Dermis microvascular lymphatic vessel endothelial cell (primary cell): ENCODE measurements around the gene TRPC4. TPM values are rescaled to one million over a fixed set of nuclear protein-coding genes. Genes with fewer than 3 reads are reported as not detected.

ENCODE experiments used
- DNase-seq, 2 donors: peaks; one replicate each; pipeline versions ENCODE4 v3.0.0 to v3.0.0-alpha.2; 2010; ENCODE audit warnings: low read depth in 2 of 2
- total RNA-seq: library from RNA; depleted of rRNA; stranded (reverse); fragments of >200 nt; gene quantifications from 2 replicates; pipeline ENCODE4 v1.2.1, GENCODE V29; 2014

The TRPC4 gene
- 0.13 TPM in 1 of 2 replicates, not detected in the other for total RNA-seq

DNA sequence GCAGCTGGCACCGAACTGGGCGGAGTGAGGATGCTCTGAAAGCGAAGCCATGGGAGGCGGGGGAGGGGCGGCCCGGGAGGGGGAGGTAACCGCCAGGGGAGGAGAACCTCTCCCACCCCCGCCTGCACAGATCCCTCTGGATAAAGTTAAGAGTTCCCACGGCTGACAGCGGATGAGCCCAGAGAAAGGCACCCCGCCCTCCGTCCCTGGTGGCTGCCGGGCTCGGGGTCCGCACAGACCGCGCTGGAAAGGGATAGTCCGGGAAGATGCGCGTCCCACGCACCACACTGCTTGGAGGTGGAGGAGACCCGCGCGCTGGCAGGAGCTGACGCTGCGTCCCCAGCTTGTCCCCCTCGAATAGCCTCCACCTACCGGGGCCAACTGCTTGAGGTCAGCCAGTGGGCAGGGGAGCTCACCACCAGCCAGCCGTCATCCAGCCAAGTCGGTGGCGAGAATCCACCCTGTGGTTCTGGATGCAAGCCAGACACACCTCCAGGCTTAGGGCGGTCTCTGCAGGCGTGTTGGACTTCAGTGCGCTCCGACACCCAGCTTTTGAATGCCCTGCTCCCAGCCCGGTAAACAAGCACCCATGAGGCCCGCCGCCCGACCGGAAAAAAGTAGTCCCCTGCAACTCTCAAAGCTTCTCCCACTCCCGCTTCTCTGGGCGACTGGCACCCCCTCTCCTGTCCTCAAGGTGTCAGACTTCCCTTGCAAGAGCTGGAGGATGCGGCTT lies at the start of gene TRPC4:
TSS of gene TRPC4 (minus strand) at position 17 of the 733 bp plus-strand sequence. CDS start 86,439 bp downstream, outside the sequence.
- no peak for DNase-seq

DNA sequence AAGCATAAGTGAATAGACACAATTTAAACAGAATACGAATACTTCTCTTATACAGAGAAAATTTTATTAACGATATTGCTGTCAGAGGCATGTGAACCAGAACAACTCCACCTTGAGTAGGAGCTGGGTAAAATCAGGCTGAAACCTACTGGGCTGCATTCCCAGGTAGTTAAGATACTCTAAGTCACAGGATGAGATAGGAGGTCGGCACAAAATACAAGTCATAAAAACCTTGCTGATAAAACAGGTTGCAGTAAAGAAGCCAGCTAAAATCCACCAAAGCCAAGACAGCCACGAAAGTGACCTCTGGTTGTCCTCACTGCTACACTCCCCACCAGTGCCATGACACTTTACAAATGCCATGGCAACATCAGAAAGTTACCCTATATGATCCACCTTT lies 49.2 kb upstream of the TRPC4 start:
- no peak for DNase-seq

DNA sequence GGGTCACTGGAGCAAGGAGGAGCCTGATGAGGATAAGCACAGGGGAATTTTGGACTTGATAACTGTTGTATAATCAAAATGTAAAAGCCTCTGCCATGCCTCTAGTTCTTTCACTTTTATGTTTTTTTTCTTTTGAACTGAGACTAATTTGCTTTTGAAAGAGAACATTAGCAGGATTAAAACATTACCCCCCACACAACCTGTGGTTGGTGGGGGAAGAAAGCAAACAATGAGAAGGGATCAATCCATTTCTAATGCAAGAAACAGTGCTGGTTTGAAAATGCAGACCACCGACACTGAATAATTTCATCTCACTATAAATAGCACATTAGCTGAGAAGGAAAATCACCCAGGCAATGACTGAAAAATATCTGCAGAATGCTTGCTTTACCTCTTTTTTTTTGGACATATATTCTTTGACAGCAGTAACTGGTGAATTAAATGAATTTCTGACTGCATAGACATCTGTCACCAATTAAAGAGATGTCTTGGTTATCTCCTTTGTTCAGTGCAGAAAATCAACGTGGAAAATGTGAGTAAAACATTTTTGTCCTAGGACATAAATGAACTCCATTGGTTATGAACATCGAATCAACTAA lies 48.6 kb upstream of the TRPC4 start:
- no peak for DNase-seq

DNA sequence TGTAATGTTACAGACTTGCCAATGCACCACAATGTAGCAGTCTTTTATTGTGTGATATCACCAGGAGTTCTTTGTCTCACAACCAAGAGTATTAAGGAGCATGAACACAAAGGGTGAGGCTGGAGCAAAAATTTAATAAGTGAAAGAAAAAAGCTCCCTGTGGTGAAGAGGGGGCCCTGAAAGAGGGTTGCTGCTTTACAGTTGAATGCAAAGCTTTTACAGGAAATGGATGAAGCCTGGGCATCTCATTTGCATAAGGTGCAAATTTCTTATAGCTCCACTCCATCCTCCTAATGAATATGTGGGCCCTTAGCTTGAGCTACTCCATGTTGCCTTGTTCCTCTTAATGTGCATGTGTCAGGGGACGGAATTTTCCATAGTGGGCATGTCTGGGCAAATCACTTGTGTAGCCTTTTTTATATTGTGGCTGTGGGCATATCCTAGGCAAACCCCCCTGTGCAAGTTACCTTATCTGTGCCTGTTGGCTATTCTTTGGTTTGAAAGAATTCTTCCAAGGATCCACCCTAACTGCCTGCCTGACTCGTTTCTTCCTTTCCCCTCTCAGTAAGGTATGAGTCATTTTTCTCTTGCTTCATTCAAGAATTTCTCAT lies 45.3 kb upstream of the TRPC4 start:
- no peak for DNase-seq

DNA sequence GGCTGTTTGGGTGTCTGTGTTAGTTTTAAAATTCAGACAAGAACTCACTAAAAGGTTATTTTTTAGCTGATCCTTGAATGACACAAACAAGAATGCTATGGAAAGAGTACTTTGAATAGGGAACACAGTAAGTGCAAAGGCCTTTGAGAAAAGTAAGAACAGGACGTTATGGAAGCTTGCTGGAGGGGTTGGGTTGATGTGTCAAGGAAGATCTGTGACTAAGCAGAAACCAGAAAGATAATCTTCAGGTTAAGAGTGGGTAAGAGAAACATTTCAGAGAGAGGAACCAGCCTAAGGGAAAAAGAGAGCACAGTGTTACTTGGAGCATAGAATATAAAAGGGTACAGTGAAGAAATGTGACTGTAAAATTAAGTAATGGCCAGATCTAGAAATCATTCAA lies 41.2 kb upstream of the TRPC4 start:
- DNase-seq, result no peak

DNA sequence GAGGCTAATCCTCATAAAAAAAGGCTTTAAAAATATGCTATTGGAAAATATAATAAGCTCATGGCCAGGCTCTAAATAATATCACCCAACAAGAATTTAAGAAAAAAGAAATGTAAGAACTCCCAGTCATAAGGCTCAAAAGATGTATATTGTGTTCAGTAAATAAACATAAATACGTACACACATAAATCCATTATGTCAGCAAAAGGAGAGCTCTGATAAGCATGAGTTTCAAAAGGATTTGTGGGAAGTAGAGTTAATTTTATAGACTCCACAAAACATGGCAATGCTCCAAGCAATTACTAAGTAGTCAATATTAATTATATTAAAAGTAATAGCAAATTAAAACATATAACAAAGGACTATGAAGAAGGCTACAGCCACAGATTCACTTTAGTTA lies 37.3 kb upstream of the TRPC4 start:
- DNase-seq, result no peak

DNA sequence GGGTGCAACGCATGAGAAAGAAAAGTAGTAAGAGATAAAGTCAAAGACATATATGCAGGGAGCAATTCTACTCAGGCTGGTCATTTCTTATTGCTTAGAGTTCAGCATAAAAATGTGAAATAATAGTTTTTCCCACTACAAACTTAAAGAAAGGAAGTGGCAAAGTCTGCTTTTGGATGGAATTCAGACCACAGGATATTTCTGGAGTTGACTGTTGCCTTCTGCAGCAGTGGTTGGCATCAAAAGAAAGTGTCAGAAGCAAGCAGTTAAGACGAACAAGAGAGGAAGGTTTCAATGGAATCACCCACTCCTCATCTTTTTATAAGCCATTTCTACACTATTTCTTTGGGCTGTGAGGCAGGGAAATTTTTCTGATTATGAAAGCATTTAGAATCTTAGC lies 36.2 kb upstream of the TRPC4 start:
- no peak for DNase-seq

DNA sequence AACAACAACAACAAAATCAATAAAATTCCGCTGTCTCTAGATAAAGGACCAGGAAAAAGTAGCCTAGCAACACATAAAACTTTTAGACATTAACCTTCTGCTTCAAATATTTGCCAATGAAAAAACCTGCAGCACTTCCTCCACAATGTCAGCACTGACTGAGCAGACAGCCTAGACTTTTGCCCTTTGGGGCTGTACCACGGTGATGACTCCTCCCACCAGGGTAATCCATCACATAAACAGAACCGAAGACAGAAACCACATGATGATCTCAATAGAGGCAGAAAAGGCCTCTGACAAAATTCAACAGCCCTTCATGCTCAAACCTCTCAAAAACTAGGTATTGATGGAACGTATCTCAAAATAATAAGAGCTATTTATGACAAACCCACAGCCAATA lies 30.2 kb upstream of the TRPC4 start:
- no peak for DNase-seq

DNA sequence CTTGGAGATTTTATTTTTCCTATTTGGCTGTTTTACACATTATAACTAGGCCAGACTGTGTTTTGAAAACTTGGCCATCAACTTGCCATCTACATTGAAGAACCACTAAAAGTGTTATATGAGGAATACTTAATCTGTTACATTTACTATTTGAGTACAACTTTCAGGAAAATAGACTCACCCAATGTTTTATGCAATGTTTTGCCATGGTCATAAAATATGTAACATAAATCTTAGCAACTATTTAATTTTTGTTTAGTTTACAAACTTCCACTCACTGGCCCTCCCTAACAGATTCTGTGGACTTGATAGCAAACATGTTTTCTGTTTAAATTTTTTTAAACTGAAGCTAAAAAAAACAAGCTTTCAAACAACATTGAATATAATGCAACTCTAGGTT lies 23.7 kb upstream of the TRPC4 start:
- no peak for DNase-seq

DNA sequence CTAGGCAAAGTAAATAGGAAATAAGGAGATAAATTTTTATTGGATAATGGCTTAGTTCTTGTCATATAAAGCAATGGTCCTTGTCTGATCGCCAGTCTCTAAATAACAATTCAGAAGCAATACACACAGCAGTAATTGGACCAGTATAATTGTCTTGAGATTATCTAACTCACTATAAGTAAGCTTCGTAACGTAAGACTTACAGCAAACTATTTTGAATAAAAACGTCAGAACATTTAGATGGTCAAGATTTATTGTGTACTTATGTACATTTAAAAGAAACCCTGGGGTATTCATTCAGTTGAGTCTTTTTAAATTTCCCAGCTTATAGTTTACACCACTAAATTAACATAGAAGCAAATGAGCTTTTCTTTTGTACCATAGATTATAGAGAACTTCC lies 20.2 kb upstream of the TRPC4 start:
- DNase-seq, result no peak

DNA sequence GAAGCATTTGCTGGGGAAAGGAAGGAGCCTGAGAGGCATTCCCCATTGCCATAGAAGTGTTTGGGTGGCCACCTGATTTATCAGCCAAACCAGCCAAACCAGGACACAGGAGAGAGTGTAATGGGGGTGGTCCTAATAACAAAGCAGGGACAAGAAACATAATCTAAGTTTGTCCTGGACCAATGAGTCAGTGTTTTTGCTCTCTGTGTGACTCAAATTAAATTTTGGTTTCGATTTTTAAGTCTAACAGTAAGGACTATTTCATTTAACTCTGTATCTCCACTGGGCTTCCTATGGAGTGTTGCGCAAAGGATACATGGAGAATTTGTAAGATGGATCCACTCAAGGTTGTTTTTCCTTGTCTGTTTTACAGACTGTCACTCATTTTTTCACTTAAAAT lies 19.5 kb upstream of the TRPC4 start:
- no peak for DNase-seq

DNA sequence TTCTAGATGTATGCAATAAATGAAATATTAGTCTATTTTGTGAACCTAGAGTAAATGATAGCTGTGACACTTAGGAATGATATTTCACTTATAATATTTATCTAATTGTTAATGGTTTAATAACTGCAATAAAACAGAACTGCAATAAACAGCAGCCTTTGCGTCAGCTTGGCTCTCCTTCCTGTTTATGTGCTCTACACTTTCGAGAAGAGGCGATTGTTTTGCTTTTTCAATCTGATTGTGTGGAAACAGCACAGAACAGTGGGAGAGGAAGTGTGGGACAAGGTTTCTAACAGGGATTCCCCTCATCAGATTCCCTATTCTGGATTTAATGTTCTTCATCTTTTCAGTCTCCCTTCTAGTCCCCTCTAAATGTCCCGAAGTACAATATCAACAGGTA lies 17.3 kb upstream of the TRPC4 start:
- DNase-seq, result peak in 1 of 2 donors; percentile 34

DNA sequence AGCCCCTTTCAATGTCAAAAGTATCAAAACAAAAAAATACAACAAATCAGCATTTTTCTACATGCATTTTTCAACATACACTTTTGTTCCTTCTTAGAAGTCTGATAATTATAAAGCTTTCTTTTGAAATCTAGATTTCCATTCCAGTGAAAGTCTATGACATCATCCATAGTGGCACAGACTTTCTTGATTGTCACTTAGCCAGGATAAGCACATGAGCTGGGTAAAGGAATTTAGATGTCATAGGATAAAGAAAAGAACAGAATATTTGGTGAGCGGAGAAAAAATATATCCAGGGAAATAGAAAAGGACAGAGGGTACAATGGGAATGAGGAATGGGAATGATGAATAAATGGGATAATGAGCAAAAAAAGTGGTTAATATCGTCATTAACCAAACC lies 15.1 kb upstream of the TRPC4 start:
- DNase-seq, result no peak

DNA sequence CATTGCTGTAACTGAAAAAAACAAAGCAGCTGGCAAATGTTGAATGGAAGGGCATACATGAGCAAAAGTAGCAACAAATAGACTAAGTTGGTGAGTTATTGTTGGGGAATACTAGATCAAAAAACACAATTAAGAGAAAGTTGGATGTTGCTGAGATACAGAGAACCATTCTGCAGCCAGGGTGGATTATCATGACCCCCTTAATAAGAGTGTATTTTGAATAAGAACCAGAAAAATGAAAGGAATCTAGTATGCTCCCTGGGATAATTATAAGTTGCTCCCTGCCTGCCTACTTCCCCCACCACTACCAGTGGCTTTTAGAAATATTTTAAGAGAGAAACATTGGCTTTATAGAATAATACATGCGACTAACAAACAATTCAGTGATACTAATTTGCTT lies 14.5 kb upstream of the TRPC4 start:
- DNase-seq, result no peak

DNA sequence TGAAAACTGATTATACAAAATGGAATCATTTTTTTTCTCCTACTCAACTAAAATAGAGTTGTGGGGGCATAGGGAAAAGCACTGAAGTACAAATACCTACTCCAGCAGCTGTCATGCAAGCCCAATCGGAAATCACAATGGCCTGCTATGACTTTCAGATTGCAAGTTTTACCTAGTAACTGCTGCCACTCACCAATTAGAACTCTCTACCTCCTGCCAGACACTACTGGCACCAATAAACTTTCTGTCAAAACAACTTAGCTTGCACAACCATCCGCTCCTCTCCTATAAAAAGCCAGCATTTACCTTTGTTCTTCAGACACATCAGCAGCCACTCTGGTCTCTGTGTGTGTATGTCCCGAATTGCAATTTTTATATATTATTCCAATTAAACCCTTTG lies 9.3 kb upstream of the TRPC4 start:
- no peak for DNase-seq

DNA sequence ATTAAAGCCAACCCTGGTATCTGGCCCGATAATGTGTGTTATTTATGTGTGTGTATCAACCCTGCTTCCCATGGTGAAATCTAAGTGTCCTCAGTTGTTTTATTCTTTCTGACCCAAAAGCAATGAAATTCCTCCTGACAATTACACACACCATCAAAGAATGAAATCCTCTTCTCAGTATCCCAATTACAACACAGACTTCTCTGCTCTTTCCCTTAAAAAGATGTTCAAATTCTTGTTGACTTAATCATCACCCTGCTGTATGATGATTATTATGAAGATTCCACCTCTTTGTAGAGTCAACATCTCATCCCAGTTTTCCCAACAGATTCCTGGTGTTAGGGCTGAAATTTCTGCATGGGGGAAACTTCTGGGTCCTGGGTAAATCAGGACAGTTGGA lies 8.9 kb upstream of the TRPC4 start:
- no peak for DNase-seq

DNA sequence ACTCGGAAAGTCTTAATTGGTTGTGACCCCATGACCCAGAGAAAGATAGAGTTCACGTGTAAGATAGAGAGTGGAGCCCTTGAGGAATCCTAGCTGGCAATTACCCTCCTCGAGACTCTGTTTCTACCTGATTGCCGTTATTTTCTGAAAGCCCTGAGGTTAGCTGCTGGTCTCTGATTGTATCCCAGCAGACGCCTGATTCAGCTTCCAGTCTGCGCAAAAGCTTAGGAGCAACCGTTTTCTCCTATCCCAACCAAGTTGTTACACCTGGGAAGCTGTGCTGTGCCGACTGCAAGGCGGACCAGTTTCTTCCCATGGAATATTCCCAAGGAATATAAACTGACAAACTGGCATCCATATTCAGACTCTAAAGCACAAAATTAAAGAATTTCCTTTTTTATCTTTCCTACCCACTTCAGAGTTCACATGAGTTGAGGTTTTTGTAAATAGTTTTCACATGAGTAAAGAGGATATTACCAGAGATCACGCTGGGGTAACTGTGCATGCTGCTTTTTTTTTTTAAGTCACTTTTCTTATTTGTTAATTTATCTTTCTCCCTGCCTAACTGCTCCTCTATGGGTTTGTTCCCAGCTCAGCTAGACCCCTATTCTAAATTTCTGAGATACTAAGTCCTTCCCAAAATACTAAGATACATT lies 1.5 kb upstream of the TRPC4 start:
- DNase-seq, result no peak

DNA sequence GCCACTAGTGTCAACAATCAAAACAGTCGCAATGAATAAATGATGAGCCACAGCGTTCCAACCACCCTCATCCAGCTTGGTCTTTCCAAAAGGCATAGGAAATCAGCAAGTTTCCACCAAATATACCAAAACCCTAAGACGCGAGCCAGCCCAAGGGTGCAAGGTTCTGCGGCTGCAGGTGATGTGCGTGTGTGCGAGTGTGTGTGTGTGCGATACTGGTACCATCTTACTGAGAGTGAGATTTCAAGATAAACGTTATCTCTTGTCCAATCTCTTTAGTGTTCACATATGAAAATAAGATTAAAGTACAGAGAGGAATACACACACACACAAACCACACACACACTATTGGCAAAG lies 895 bp upstream of the TRPC4 start:
- DNase-seq, result no peak

DNA sequence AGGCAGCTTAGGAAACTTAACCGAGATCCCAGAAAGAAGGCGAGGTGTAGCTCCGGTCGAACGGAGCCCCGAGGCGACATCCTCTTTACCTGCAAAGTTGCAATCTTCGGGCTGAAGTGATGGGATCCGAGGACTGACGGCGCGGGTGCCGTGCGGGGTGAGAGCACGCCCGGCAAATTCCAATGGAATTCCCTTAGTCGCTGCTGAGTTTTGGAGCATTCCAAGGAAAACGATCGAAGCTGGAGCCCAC lies 141 bp downstream of the TRPC4 start:
- no peak for DNase-seq

DNA sequence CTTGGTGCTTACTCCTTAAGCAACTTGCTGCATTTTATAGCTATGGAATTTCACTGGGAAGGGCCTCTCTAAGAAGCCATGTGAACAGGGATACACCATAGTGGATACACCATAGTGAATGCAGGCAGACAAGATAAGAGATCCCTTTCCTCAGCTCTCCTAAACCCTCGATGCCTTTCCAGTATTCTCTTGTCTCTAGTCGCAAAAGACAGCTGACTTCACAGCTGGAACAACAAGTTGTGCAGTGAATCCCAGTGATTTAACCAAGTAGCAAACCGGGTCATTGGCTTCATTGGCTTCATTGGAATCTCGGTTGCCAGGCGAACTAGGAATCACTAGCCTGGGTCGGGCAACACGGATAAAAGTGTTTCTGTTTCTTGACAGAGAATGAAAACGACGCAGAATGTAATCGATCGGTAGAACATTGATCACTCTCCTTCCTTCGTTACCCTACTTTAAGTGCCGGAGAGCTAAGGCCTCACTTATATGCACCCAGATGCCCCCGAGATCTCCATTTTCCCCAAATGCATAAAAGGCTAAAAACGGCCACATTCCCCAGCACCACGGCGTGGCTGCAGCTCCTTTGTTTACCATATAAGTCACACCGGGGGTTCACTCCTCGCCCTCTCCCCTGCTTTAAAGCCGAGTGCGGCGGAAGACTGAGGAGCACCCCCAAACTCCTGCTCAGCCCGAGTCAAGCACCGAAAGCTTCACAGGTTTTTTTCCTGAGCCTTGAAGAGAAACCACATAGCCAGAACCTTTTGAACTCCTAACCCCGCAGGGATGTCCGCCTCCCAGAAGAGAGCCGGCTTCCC lies 674 bp downstream of the TRPC4 start:
- no peak for DNase-seq

DNA sequence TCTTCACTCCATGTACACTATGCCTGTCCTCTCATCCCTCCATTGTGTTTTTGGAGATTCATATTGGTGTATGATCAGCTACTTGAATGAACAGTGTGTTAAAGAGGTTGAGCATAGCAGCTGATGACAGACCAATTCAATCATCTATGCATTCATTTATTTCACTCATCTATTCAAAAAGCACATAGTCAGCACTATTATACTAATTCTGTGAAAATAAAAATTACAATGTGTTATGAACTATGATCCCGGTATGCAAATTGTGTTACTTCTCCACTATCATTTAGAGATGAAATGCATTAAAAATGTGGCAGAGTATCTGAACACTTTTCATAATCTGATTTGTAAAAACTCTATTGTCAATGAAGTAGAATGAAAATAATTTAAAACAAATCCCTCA lies 5.9 kb downstream of the TRPC4 start:
- no peak for DNase-seq

DNA sequence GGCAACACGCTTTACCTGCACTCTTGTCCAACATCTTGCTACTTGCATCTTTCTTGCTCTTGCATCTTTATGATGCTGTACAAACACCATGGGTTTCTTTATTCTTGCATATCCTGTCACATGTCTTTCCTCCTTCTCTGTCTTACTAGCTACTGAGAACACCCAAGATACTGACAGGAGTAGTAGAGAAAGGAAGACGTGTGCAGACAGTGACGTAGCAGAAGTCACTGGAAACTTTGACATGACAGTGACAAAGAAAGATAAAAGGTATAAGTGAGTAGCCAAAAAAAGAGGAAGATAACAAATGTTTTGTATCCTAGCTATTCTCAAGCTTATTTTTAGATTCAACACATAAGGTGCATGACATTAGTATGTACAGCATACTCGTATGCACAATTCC lies 34.2 kb downstream of the TRPC4 start:
- no peak for DNase-seq
